Endothelial cell of umbilical vein (primary cell): ENCODE results near the gene DTNA. TPM values are rescaled to one million over a fixed set of nuclear protein-coding genes. Genes with fewer than 3 reads are reported as not detected.

Experiments used
- BruUV-seq: library from RNA; stranded (reverse); fragments of 400-500 nt; replicated peaks from 2 replicates; lab custom pipeline; 2021; lab: Mats Ljungman, UMichigan
- CTCF ChIA-PET: fragments of 300-600, 350-600 bp; sonication (Branson Sonifier 250); formaldehyde crosslinking; loops from one replicate; lab custom pipeline; 2021; ENCODE audit warnings: antibody characterized with exemption, inconsistent platforms; lab: Charles Lee
- POLR2A ChIA-PET: fragments of 300-600, 350-600 bp; sonication (Branson Sonifier 250); formaldehyde crosslinking; loops from one replicate; lab custom pipeline; 2021; ENCODE audit warnings: antibody characterized with exemption, inconsistent platforms; lab: Charles Lee
- DNase-seq: peaks from one replicate; pipeline ENCODE4 v3.0.0-alpha.2; 2011; ENCODE audit warnings: low read depth, low spot score
- FAIRE-seq: peaks from 2 replicates; lab custom pipeline; 2011; peaks lifted over from hg19 to GRCh38; lab: Jason Lieb, UNC
- H2AFZ ChIP-seq: 2 replicates; pipeline ENCODE4 v1.6.0; 2012; ENCODE audit warnings: low read depth, low read length, control low read depth, inconsistent platforms
- H3K27ac ChIP-seq: 2 replicates; pipeline ENCODE4 v1.5.1; 2011; ENCODE audit warnings: low read depth, mild to moderate bottlenecking, control low read depth, low read length, moderate library complexity; ENCODE audit not compliant: insufficient read depth
- H3K27me3 ChIP-seq, 2 experiments: 2 replicates each; pipeline versions ENCODE4 v1.6.0 to v1.6.1; 2011; ENCODE audit warnings: low read length in 2 of 2, mixed read lengths in 1 of 2; ENCODE audit not compliant: control insufficient read depth in 2 of 2, insufficient read depth in 2 of 2
- H3K36me3 ChIP-seq, 2 experiments: 2 replicates in 1 of 2; 3 replicates in 1 of 2; pipeline ENCODE4 v1.5.1; 2011; ENCODE audit warnings: low read length in 2 of 2, mild to moderate bottlenecking in 1 of 2, moderate library complexity in 1 of 2; ENCODE audit not compliant: control insufficient read depth in 2 of 2, insufficient read depth in 2 of 2; ENCODE audit errors: extremely low read depth in 1 of 2
- H3K4me1 ChIP-seq: 3 replicates; pipeline ENCODE4 v1.5.1; 2011; ENCODE audit warnings: mild to moderate bottlenecking, low read length; ENCODE audit not compliant: control insufficient read depth, insufficient read depth; ENCODE audit errors: extremely low read depth
- H3K4me2 ChIP-seq: 2 replicates; pipeline ENCODE4 v1.6.1; 2011; ENCODE audit warnings: low read length, control low read depth, mixed read lengths; ENCODE audit not compliant: insufficient read depth
- H3K4me3 ChIP-seq, 3 experiments: fragments of 200-600 bp in 1 of 3; sonication (generic), shearing (Covaris generic) in 1 of 3; replicated peaks in 1 of 3; 2 replicates each; pipeline ENCODE4 v1.5.1; 2011 to 2016; ENCODE audit warnings: control low read depth in 3 of 3, low read length in 3 of 3, mild to moderate bottlenecking in 2 of 3, inconsistent platforms in 1 of 3, low read depth in 1 of 3, moderate library complexity in 1 of 3; ENCODE audit not compliant: insufficient read depth in 1 of 3
- H3K79me2 ChIP-seq: 2 replicates; pipeline ENCODE4 v1.6.0; 2012; ENCODE audit warnings: low read length, inconsistent platforms; ENCODE audit not compliant: control insufficient read depth, insufficient read depth
- H3K9ac ChIP-seq: replicated peaks from 2 replicates; pipeline ENCODE3; 2011; ENCODE audit warnings: low read length, control low read depth; ENCODE audit not compliant: insufficient read depth; ENCODE audit errors: extremely low read depth
- H3K9me1 ChIP-seq: replicated peaks from 3 replicates; pipeline ENCODE4 v1.6.0; 2011; ENCODE audit warnings: mild to moderate bottlenecking, low read length; ENCODE audit not compliant: control insufficient read depth, insufficient read depth; ENCODE audit errors: extremely low read depth
- H3K9me3 ChIP-seq: replicated peaks from 2 replicates; pipeline ENCODE4 v1.5.1; 2012; ENCODE audit warnings: low read length, inconsistent platforms; ENCODE audit not compliant: control insufficient read depth, insufficient read depth
- H4K20me1 ChIP-seq: replicated peaks from 2 replicates; pipeline ENCODE3; 2011; ENCODE audit warnings: mild to moderate bottlenecking, low read length; ENCODE audit not compliant: control insufficient read depth, insufficient read depth; ENCODE audit errors: extremely low read depth
- EZH2 ChIP-seq: IDR thresholded peaks from 2 replicates; pipeline ENCODE4 v1.6.1; 2012; ENCODE audit warnings: borderline replicate concordance, low read depth, mild to moderate bottlenecking, moderate library complexity, low read length, inconsistent platforms; ENCODE audit not compliant: severe bottlenecking
- FOS ChIP-seq: IDR thresholded peaks from 2 replicates; pipeline ENCODE4 v1.6.1; 2011; ENCODE audit warnings: mild to moderate bottlenecking, low read length, moderate library complexity, borderline replicate concordance; ENCODE audit not compliant: insufficient read depth
- GATA2 ChIP-seq: IDR thresholded peaks from 2 replicates; pipeline ENCODE4 v1.7.0; 2011; ENCODE audit warnings: low read depth, mild to moderate bottlenecking, moderate library complexity, mixed read lengths, low read length; ENCODE audit not compliant: insufficient read length, insufficient read depth
- JUN ChIP-seq: IDR thresholded peaks from 2 replicates; pipeline ENCODE4 v1.6.1; 2011; ENCODE audit warnings: borderline replicate concordance, low read depth; ENCODE audit not compliant: insufficient read length, insufficient read depth
- MYC ChIP-seq: IDR thresholded peaks from one replicate; pipeline ENCODE4 v1.6.1; 2011; ENCODE audit warnings: mild to moderate bottlenecking, low read depth, low read length
- POLR2A ChIP-seq: IDR thresholded peaks from 2 replicates; pipeline ENCODE4 v1.6.1; 2012; ENCODE audit warnings: low read depth, mild to moderate bottlenecking, control low read depth, low read length
- POLR2AphosphoS5 ChIP-seq: IDR thresholded peaks from 2 replicates; pipeline ENCODE4 v1.6.1; 2012; ENCODE audit warnings: low read depth, mild to moderate bottlenecking, control low read depth, low read length, moderate library complexity; ENCODE audit not compliant: insufficient read depth
- dilution Hi-C: fragments of 300-500 bp; cut with MboI; formaldehyde crosslinking; loops from one replicate; pipeline ENCODE4 v1.15.0; 2019; ENCODE audit warnings: low sequenced_read_pairs; ENCODE audit not compliant: extremely low pct_ligation_motif_present
- intact Hi-C: fragments of 100-400 bp; cut with micrococcal nuclease; formaldehyde crosslinking; loops from one replicate; pipeline ENCODE4 v1.10.0; 2022
- polyA plus RNA-seq, 4 experiments: library from polyadenylated mRNA; depleted of rRNA in 3 of 4; stranded (reverse) in 3 of 4; unstranded in 1 of 4; fragments of >200 nt; gene quantifications; 2 replicates each; pipeline versions ENCODE4 v1.2.1 to v1.2.3, GENCODE V29; 2011 to 2012; ENCODE audit warnings: missing spikeins in 1 of 4
- total RNA-seq: library from RNA; stranded (reverse); gene quantifications from 2 replicates; pipeline ENCODE4 v1.2.3, GENCODE V29; 2021
- TF ChIP-seq, protein P1 (sequence below): IDR thresholded peaks from 2 replicates; pipeline ENCODE4 v1.6.1; 2011; ENCODE audit not compliant: insufficient read depth, insufficient read length
- TF ChIP-seq, protein P2 (sequence below), 2 donors: IDR thresholded peaks; 1 replicate in 1 of 2; 2 replicates in 1 of 2; pipeline ENCODE4 v1.5.1; 2011; ENCODE audit warnings: low read length in 2 of 2, mild to moderate bottlenecking in 2 of 2, moderate library complexity in 2 of 2, control low read depth in 1 of 2, inconsistent platforms in 1 of 2, low read depth in 1 of 2; ENCODE audit not compliant: insufficient read depth in 1 of 2; ENCODE audit errors: extremely low read depth in 1 of 2

The DTNA gene
- total and polyA plus RNA-seq, 2 donors (not counting 3 experiments of a cell fraction or from before 2014, with no cell fraction given) = 6.6 to 15.3 TPM

DNA sequence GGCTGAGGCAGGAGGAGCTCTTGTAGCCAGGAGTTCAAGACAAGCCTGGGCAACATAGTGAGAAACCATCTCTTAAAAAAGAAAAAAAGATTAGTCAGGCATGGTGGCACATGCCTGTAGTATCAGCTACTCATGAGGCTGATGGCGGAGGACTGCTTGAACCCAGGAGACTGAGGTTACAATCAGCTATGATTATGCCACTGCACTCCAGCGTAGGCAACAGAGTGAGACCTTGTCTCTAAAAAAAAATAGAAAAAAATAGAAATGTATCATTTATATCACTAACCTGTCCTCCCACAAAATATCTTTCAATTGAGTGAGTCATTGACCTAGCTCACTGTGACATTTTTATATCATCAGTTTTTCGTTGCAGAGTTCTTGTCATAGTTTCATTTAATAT is 152.5 kb downstream of the DTNA start:
- Histone ChIP-seq H3K4me2 (no peak overlapping the region), H2AFZ (no peak overlapping the region), H3K9me3 (no peaks in the 10 kb centered on the region), H3K4me3 (no peak overlapping the region), H3K79me2 (no peaks in the 10 kb centered on the region), H3K4me1 (no peaks in the 10 kb centered on the region), H3K27ac (no peak overlapping the region), H4K20me1 (no peaks in the 10 kb centered on the region), H3K36me3 (no peaks in the 10 kb centered on the region), H3K9ac (no peak overlapping the region), H3K27me3 (no peaks in the 10 kb centered on the region), H3K9me1 (no peaks in the 10 kb centered on the region)
- DNase-seq = no peak
- POLR2A ChIA-PET = no interaction called here
- CTCF ChIA-PET = no interaction called here
- intact Hi-C loops = loop anchor here (10.0 kb wide), 1 partner anchor 492 kb away; no protein-coding TSS in a partner anchor
- no peak for FAIRE-seq
- TF ChIP-seq, protein P1, sequence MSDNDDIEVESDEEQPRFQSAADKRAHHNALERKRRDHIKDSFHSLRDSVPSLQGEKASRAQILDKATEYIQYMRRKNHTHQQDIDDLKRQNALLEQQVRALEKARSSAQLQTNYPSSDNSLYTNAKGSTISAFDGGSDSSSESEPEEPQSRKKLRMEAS = no peak
- TF ChIP-seq EZH2 (no peak), MYC (no peak), JUN (no peak), POLR2A (no peak), POLR2AphosphoS5 (no peak)
- dilution Hi-C loops = no loop called here
- no TSS peak for BruUV-seq

DNA sequence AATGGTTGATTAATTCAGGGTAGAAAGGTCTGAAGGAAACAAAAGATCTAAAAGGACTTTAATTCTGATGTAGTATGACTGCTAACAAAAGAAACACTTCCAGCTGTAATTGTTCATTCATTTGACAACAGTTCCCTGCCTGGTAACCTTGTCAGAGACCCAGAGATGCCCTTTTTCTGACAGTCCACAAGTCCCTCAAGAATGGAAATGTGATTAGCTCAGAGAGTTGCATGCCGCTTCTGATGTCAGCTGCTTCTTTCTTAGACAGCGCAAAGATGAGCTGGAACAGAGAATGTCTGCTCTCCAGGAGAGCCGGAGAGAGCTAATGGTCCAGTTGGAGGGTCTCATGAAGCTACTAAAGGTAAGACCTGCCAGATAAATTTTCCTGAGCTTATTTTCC is 153.6 kb downstream of the DTNA start:
- H3K36me3 ChIP-seq = no peaks in the 10 kb centered on the region
- H3K27ac ChIP-seq = no peak overlapping the region
- H4K20me1 ChIP-seq = no peaks in the 10 kb centered on the region
- ChIA-PET POLR2A (no interaction called here), CTCF (interaction anchor here (1.0 to 2.0 kb wide), 4 partner anchors 12 to 741 kb away, joined by 3 to 9 read pairs (median 4); no protein-coding TSS in a partner anchor)
- H3K79me2 ChIP-seq = no peaks in the 10 kb centered on the region
- dilution Hi-C loops = no loop called here
- DNase-seq (no peak), FAIRE-seq (no peak)
- no peaks in the 10 kb centered on the region for H3K27me3 ChIP-seq
- H3K4me1 ChIP-seq = no peaks in the 10 kb centered on the region
- no peak overlapping the region for H3K4me3 ChIP-seq
- TF ChIP-seq POLR2AphosphoS5 = no peak
- no peak for TF ChIP-seq FOS
- no peak for TF ChIP-seq JUN
- TF ChIP-seq, protein P2, sequence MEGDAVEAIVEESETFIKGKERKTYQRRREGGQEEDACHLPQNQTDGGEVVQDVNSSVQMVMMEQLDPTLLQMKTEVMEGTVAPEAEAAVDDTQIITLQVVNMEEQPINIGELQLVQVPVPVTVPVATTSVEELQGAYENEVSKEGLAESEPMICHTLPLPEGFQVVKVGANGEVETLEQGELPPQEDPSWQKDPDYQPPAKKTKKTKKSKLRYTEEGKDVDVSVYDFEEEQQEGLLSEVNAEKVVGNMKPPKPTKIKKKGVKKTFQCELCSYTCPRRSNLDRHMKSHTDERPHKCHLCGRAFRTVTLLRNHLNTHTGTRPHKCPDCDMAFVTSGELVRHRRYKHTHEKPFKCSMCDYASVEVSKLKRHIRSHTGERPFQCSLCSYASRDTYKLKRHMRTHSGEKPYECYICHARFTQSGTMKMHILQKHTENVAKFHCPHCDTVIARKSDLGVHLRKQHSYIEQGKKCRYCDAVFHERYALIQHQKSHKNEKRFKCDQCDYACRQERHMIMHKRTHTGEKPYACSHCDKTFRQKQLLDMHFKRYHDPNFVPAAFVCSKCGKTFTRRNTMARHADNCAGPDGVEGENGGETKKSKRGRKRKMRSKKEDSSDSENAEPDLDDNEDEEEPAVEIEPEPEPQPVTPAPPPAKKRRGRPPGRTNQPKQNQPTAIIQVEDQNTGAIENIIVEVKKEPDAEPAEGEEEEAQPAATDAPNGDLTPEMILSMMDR (IDR thresholded peaks at IDR 0.05; ENCODE audit: extremely low read depth in 1 of 2, insufficient read depth in 1 of 2, low read depth in 1 of 2, low read length in 2 of 2) = no peak
- TF ChIP-seq MYC = no peak
- no peak for TF ChIP-seq EZH2
- TF ChIP-seq, protein P1 = no peak
- no peak for TF ChIP-seq POLR2A
- TF ChIP-seq GATA2 = no peak
- no peak overlapping the region for H3K9ac ChIP-seq
- no peaks in the 10 kb centered on the region for H3K9me1 ChIP-seq
- intact Hi-C loops = loop anchor here (10.0 kb wide), 1 partner anchor 491 kb away; no protein-coding TSS in a partner anchor
- BruUV-seq = no TSS peak
- no peak overlapping the region for H2AFZ ChIP-seq
- H3K9me3 ChIP-seq = no peaks in the 10 kb centered on the region
- H3K4me2 ChIP-seq = no peak overlapping the region
